Stimulated activated CD8-positive, alpha-beta memory T cell treated with anti-CD3 and anti-CD28 coated beads, Interleukin-15, amount 100 ng/mL, for 1 hour (primary cell): Measurements from ENCODE around the gene GCLC.
A peak's percentile ranks its signal among the peaks of the same experiment; 100 is the strongest.
"Not testable (repeated sequence)": the region's sequence is repeated elsewhere in the genome, so short reads cannot be mapped to it uniquely, and the experiment has no call there.

Source experiments
- DNase-seq: peaks from one replicate; pipeline ENCODE4 v3.0.0-alpha.2; 2020; ENCODE audit warnings: low read depth

The GCLC gene

GRCh38 chr6:53492860-53493634 lies 51.9 kb downstream of the GCLC start:
- DNase-seq = no peak

GRCh38 chr6:53487080-53487479 lies 57.8 kb downstream of the GCLC start:
- DNase-seq = no peak

- DNase-seq = no peak
Observed at GRCh38 chr6:53486679-53487078, 58.2 kb downstream of the GCLC start.

- DNase-seq = peak; percentile 66
Observed at GRCh38 chr6:53484476-53485280, 60.2 kb downstream of the GCLC start.

- no peak for DNase-seq
Observed at GRCh38 chr6:53483423-53484353, 61.2 kb downstream of the GCLC start.

- DNase-seq = no peak
Observed at GRCh38 chr6:53481323-53481722, 63.6 kb downstream of the GCLC start.

GRCh38 chr6:53480774-53481173 lies 64.1 kb downstream of the GCLC start:
- not testable (repeated sequence) for DNase-seq

- no peak for DNase-seq
Observed at GRCh38 chr6:53479871-53480270, 65.0 kb downstream of the GCLC start.

GRCh38 chr6:53476964-53477363 lies 67.9 kb downstream of the GCLC start:
- no peak for DNase-seq

GRCh38 chr6:53474010-53474409 lies 70.9 kb downstream of the GCLC start:
- DNase-seq = no peak

GRCh38 chr6:53469163-53469562 lies 75.7 kb downstream of the GCLC start:
- DNase-seq = no peak

GRCh38 chr6:53466257-53466656 lies 78.6 kb downstream of the GCLC start:
- no peak for DNase-seq

- DNase-seq = no peak
Observed at GRCh38 chr6:53465732-53466131, 79.2 kb downstream of the GCLC start.

GRCh38 chr6:53464927-53465460 lies 79.9 kb downstream of the GCLC start:
- no peak for DNase-seq

- DNase-seq = no peak
Observed at GRCh38 chr6:53464483-53464882, 80.4 kb downstream of the GCLC start.

- no peak for DNase-seq
Observed at GRCh38 chr6:53461696-53462095, 83.2 kb downstream of the GCLC start.

- DNase-seq = no peak
Observed at GRCh38 chr6:53461041-53461656, 83.8 kb downstream of the GCLC start.

GRCh38 chr6:53458105-53458866 lies 86.6 kb downstream of the GCLC start:
- DNase-seq = no peak

- DNase-seq = no peak
Observed at GRCh38 chr6:53456809-53457208, 88.1 kb downstream of the GCLC start.

GRCh38 chr6:53455678-53456077 lies 89.2 kb downstream of the GCLC start:
- DNase-seq = no peak

GRCh38 chr6:53451165-53451564 lies 93.7 kb downstream of the GCLC start:
- no peak for DNase-seq
